Small intestine (tissue), 7 donors: Measurements from ENCODE around the gene MSMO1. TPM values are rescaled to one million over a fixed set of nuclear protein-coding genes. Genes with fewer than 3 reads are reported as not detected.

Source experiments
- DNase-seq, 2 donors: peaks; one replicate each; pipeline versions ENCODE4 v3.0.0 to v3.0.0-alpha.2; 2013
- FAIRE-seq: peaks from 2 replicates; lab custom pipeline; 2012; peaks lifted over from hg19 to GRCh38; lab: Jason Lieb, UNC
- H3K27ac ChIP-seq, 3 donors: one replicate each; pipeline ENCODE4 v1.5.1; 2013; ENCODE audit warnings: low read length in 2 of 3, mild to moderate bottlenecking in 2 of 3, control low read depth in 1 of 3, inconsistent platforms in 1 of 3, low read depth in 1 of 3, moderate library complexity in 1 of 3
- H3K27me3 ChIP-seq, 3 donors: one replicate each; pipeline ENCODE4 v1.6.1; 2013; ENCODE audit warnings: low read length in 3 of 3, inconsistent platforms in 1 of 3; ENCODE audit not compliant: control insufficient read depth in 3 of 3, insufficient read depth in 3 of 3
- H3K36me3 ChIP-seq, 3 donors: one replicate each; pipeline ENCODE4 v1.6.1; 2013; ENCODE audit warnings: low read length in 3 of 3, inconsistent platforms in 1 of 3, low read depth in 1 of 3, mild to moderate bottlenecking in 1 of 3, moderate library complexity in 1 of 3; ENCODE audit not compliant: control insufficient read depth in 3 of 3, insufficient read depth in 2 of 3
- H3K4me1 ChIP-seq, 3 donors: one replicate each; pipeline ENCODE4 v1.6.1; 2013; ENCODE audit warnings: low read length in 2 of 3, inconsistent platforms in 1 of 3, low read depth in 1 of 3, mild to moderate bottlenecking in 1 of 3, moderate library complexity in 1 of 3; ENCODE audit not compliant: control insufficient read depth in 3 of 3, insufficient read depth in 2 of 3
- H3K4me3 ChIP-seq, 3 donors: one replicate each; pipeline ENCODE4 v1.5.1; 2013; ENCODE audit warnings: low read length in 3 of 3, control low read depth in 1 of 3, inconsistent platforms in 1 of 3, low read depth in 1 of 3, mild to moderate bottlenecking in 1 of 3, moderate library complexity in 1 of 3
- H3K9me3 ChIP-seq, 2 donors: one replicate each; pipeline ENCODE4 v1.6.1; 2013; ENCODE audit warnings: low read depth in 1 of 2, low read length in 1 of 2; ENCODE audit not compliant: control insufficient read depth in 2 of 2, insufficient read depth in 1 of 2
- WGBS, 3 donors: extraction: QIAGEN DNeasy Blood & Tissue Kit; methylation state at CpG; one replicate each; pipeline ENCODE4 v1.1.7; 2013; 5-methylcytosine and 5-hydroxymethylcytosine counted together
- polyA plus RNA-seq, 4 donors: library from polyadenylated mRNA; stranded (reverse) in 3 of 4; unstranded in 1 of 4; fragments of 200-250 nt in 3 of 4; fragments of 120-200 nt in 1 of 4; gene quantifications; one replicate each; pipeline versions ENCODE4 v1.2.1 to v1.2.3, GENCODE V29; 2013
- donor health status: healthy with polysubstance abuse.
- donor health status: control.
- donor health status: control.
- donor health status: Bipolar disorder and iron deficiency.
- donor health status: healthy.

Gene MSMO1
- polyA plus RNA-seq, 4 donors, result 18.6 to 226 (median 51.0) TPM

DNA sequence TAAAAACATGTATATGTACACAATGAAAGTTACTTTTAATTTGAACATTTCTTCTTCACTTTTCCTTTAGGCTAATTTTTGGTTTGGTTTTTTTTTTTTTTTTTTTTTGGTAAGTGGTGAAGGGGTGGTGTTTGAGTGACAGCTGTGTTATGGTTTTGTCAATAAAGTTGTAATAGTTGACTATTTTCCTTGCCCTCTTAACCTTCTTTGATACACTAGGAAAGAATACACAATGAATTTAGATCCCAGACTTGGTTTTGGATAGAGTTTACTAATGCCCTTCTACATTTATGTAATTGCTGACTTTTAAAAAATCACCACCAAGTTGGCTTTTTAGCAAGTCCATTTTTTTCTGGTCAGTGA is 38.1 kb upstream of the MSMO1 start:
- H3K27ac ChIP-seq, result no peak overlapping the region
- peaks cover 0 to 5% of the 10 kb centered on the region in 2 donors for H3K9me3 ChIP-seq
- FAIRE-seq, result no peak
- DNase-seq, result no peak
- no peaks in the 10 kb centered on the region for H3K4me1 ChIP-seq
- H3K27me3 ChIP-seq, result no peaks in the 10 kb centered on the region
- H3K36me3 ChIP-seq, result peaks cover 0 to 3% (median 0%) of the 10 kb centered on the region in 3 donors
- H3K4me3 ChIP-seq, result no peak overlapping the region

DNA sequence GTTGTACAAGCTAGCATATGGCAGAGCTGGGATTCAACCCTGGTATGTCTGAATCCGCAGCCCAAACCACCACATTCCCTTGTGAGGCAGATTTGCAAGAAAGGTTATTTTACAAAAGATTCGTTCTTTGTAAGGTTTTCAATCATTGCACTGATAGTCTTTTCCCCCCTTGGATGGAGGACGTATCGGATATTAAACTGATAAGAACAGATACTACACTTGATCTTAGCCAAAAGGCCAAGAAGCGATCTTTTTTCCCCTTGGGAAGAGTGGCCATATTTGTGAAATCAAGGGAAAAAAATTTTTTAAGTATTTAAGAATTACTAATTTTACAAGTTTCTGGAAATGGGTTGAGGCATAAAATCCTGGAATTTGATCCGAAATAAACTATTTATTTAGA is 34.4 kb upstream of the MSMO1 start:
- H3K27me3 ChIP-seq, result no peaks in the 10 kb centered on the region
- FAIRE-seq (no peak), DNase-seq (no peak)
- peaks cover 0 to 8% (median 0%) of the 10 kb centered on the region in 3 donors for H3K36me3 ChIP-seq
- peaks cover 0 to 3% of the 10 kb centered on the region in 2 donors for H3K9me3 ChIP-seq
- no peak overlapping the region for H3K27ac ChIP-seq
- no peaks in the 10 kb centered on the region for H3K4me1 ChIP-seq
- H3K4me3 ChIP-seq, result no peak overlapping the region
- 96 to 98% (median 97%) methylated on average over 6 of the region's 6 CpGs for WGBS, 3 donors

DNA sequence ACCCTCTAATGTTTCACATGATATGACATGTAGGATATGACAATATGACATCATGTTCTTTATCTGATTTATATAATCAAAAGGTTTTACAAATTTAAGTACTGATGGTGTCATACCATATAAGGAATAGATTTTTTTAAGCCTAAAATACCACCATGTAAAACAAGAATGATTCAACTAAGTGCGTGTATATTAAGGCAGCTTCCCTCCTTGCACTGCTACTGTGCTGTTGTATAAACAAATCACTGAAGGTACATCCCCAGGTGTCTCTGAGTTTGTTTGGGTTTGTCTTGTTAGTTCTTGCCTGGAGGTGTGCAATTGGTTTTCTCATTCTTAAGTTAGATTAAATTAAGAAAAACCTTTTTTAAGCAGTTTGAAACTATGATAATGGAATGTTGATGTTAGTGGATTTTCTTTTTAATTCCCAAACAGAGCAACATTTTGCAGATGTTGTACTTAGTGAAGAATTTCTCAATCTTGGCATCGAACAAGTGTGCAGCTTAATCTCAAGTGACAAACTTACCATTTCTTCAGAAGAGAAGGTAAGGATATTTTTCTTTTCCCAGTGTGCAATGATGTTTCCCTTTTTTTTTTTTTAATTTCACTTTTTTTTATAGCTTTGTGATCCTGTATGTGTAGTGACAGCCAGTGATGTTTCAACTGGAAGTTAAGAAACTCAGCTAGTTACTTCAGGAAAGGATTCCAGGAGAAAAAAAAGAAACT is 33.4 kb upstream of the MSMO1 start:
- Histone ChIP-seq H3K4me3 (no peak overlapping the region), H3K9me3 (peaks cover 0 to 3% of the 10 kb centered on the region in 2 donors), H3K27me3 (no peaks in the 10 kb centered on the region), H3K4me1 (no peaks in the 10 kb centered on the region), H3K36me3 (peaks cover 0 to 12% (median 0%) of the 10 kb centered on the region in 3 donors), H3K27ac (no peak overlapping the region)
- WGBS, 3 donors, result 70 to 93% (median 88%) methylated on average over 2 of the region's 2 CpGs
- no peak for FAIRE-seq
- DNase-seq, result no peak

DNA sequence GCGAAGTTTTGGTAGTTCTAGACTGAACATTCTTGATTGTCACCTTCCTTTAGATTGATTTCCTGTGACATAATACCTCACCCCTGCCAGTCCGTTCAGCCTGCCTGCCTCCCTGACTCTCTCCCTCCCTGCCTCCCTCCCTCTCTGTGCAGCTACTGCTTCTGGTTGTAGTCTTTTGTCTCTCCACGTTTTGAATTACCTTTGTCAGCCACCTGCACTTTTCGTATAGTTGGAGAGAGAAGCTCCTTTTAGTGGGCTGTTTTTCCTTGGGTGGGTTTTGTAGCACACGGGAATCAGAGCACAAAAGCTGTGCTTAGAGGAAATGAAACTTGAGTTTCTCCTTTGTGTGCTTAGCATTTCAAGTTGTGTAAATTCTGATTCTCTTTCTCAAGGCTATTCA is 32.6 kb upstream of the MSMO1 start:
- no peak for FAIRE-seq
- 53 to 69% (median 66%) methylated on average over 5 of the region's 5 CpGs for WGBS, 3 donors

DNA sequence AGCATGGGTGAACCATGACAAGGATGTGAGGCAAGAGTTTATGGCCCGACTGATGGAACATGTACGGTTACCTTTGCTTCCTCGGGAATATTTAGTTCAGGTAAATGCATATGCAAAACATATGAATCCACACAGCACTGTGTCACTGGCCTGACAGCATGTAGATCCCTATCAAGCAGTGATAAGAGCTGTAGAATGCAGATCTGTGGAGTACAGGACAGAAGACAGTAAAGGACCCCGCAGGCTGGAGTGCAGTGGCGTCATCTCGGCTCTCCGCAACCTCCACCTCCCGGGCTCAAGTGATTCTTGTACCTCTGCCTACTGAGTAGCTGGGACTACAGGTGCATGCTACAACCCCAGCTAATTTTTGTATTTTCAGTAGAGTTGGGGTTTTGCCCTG is 29.8 kb upstream of the MSMO1 start:
- Histone ChIP-seq H3K27ac (no peak overlapping the region), H3K9me3 (no peaks in the 10 kb centered on the region), H3K4me1 (no peaks in the 10 kb centered on the region), H3K27me3 (no peaks in the 10 kb centered on the region), H3K4me3 (no peak overlapping the region), H3K36me3 (peaks cover 0 to 11% (median 2%) of the 10 kb centered on the region in 3 donors)
- FAIRE-seq (no peak), DNase-seq (no peak)
- 92 to 97% (median 96%) methylated on average over 8 of the region's 8 CpGs for WGBS, 3 donors

More for the DNA sequence above, 32.6 kb upstream of the MSMO1 start:
- no peaks in the 10 kb centered on the region for H3K4me1 ChIP-seq
- no peak overlapping the region for H3K4me3 ChIP-seq
- peaks cover 0 to 13% (median 2%) of the 10 kb centered on the region in 3 donors for H3K36me3 ChIP-seq
- H3K27me3 ChIP-seq, result no peaks in the 10 kb centered on the region
- DNase-seq, result no peak
- peaks cover 0 to 3% of the 10 kb centered on the region in 2 donors for H3K9me3 ChIP-seq
- no peak overlapping the region for H3K27ac ChIP-seq

DNA sequence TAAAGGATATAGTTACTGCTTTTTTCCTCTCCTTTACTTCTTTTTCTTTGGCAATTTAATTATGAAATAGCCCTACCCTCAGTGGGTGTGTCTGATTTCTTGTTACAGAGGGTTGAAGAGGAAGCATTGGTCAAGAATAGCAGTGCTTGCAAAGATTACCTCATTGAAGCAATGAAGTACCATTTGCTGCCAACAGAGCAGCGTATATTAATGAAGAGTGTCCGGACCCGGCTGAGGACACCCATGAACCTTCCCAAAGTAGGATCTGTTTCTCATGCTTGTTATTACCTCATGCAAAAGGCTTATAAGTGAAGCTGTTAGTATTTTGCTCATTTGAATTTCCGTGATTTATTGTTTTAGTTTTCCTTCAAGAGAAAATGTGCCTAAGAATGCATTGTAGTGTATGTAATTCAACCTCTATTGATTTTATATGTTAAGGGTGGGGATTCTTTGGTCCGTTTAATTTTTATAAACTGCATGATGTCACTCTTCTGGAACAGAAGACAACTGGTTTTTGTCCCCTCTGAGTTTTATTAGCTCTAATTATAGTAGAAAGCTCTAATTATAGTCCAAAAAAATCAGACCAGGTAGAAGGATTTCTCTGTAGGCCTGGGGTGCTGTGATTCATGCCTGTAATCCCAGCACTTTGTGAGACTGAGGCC is 27.9 kb upstream of the MSMO1 start:
- Histone ChIP-seq H3K4me3 (no peak overlapping the region), H3K9me3 (no peaks in the 10 kb centered on the region), H3K27me3 (no peaks in the 10 kb centered on the region), H3K27ac (no peak overlapping the region), H3K36me3 (peaks cover 0 to 11% (median 2%) of the 10 kb centered on the region in 3 donors), H3K4me1 (no peaks in the 10 kb centered on the region)
- DNase-seq (no peak), FAIRE-seq (no peak)
- WGBS, 3 donors, result 82 to 93% (median 87%) methylated on average over 5 of the region's 5 CpGs

DNA sequence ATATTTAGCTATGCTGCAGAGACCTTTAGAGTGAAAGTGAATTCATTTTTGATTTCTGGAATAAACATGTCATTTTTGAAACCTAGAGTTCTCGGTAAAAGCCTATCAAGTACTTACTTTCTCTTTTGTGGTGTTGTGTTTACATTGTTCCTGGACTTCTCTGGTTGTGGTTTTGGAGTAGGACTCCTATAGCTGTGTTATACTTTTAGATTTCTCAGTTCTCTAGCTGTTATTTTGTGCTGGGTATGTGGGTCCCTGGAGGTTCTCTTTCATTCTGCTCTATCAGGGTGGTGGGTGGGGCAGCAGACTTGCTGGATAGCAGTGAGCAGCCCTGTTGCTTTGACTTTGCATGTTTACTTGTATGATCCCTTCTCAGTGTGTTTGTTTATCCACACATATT is 25.6 kb upstream of the MSMO1 start:
- DNase-seq, result peak; percentile 8 to 16
- H3K9me3 ChIP-seq, result no peaks in the 10 kb centered on the region
- 3 to 15% (median 9%) methylated on average over 1 of the region's 1 CpG for WGBS, 3 donors
- H3K27ac ChIP-seq, result no peak overlapping the region
- H3K36me3 ChIP-seq, result peaks cover 0 to 11% (median 4%) of the 10 kb centered on the region in 3 donors
- no peaks in the 10 kb centered on the region for H3K27me3 ChIP-seq
- no peak overlapping the region for H3K4me3 ChIP-seq
- H3K4me1 ChIP-seq, result no peaks in the 10 kb centered on the region
- no peak for FAIRE-seq

DNA sequence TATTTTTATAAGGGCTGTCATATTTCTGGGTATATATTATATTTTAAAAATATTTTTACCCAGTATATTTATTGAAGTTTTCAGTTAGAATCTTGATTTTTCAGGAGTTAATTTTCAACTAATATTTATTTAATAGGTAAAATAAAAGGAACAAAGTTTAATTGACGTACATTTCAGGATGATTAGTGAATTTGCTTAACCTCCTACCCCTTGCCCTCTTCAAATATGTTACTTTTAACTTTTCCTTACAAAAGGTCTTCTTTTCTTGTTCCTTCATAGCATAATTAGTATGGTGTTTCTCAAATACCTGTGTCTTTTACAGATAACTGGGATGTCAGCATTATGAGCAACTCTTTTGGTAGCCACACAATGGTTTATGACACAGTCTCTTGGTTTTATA is 24.8 kb upstream of the MSMO1 start:
- H3K4me1 ChIP-seq, result no peaks in the 10 kb centered on the region
- WGBS, 3 donors, result 56 to 74% (median 67%) methylated on average over 1 of the region's 1 CpG
- H3K36me3 ChIP-seq, result peaks cover 0 to 13% (median 4%) of the 10 kb centered on the region in 3 donors
- no peak overlapping the region for H3K4me3 ChIP-seq
- FAIRE-seq (no peak), DNase-seq (no peak)
- no peaks in the 10 kb centered on the region for H3K9me3 ChIP-seq
- H3K27ac ChIP-seq, result no peak overlapping the region
- no peaks in the 10 kb centered on the region for H3K27me3 ChIP-seq
